Stimulated activated CD8-positive, alpha-beta memory T cell treated with anti-CD3 and anti-CD28 coated beads, Interleukin-7, amount 100 ng/mL, for 4 hours (primary cell): ENCODE results near the gene OPN5.

Experiments
- DNase-seq, 2 donors: peaks; one replicate each; pipeline ENCODE4 v3.0.0-alpha.2; 2020; ENCODE audit warnings: low read depth in 2 of 2

The OPN5 gene

DNA sequence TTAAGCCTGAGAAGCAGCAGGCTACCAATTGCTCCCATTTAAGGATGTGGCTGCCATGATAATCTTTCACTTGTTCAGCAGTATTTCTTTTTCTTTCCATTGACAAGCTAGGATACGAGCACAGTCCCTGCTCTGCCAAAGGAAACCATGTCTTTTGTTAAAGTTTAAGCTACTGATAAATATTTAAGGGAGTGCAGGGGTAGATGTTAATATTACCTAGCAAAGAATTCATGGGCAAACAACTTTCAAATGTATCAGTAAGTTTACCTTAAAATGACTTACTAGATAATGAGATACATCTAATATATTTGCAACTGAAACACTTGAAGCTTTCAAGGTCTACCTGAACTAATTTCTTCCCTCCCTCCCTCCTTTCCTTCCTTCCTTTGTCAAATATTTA lies 77.3 kb downstream of the OPN5 start:
- no peak for DNase-seq

DNA sequence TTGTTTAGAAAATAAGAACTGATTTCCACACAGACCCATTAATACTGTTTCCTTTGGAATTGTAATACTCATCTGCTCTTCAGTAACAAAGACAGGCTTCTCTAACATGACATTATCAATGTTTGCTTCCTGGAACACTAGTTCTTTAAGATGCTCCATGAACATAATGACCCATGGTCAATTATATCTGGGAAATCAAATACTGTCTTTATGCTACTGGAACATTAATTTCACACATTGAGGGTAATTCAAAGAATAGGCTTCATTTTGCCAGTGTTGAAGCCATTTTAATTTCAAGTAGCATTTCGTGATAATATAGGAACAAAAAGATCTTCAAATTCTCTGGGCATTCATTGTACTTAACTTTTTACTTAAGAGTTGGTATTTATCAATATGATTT lies 80.9 kb downstream of the OPN5 start:
- DNase-seq: no peak

DNA sequence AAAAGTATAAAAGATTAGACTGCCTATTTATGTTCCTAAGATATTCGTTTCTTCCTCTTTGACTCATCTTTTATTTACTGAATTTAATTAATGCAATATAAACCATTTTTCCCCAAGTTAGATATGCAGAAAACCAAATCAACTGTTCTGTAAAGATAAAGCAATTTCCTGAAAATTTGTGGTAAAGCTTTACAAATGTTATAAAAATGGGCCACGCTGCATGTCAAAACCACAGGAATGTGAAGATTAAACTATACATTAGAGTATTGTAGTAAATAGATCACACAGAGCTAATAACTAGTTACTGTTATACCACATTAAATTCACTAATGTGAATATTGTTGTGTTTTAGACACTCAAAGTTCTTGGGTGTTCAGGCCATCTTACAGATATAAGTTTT lies 83.4 kb downstream of the OPN5 start:
- no peak for DNase-seq

DNA sequence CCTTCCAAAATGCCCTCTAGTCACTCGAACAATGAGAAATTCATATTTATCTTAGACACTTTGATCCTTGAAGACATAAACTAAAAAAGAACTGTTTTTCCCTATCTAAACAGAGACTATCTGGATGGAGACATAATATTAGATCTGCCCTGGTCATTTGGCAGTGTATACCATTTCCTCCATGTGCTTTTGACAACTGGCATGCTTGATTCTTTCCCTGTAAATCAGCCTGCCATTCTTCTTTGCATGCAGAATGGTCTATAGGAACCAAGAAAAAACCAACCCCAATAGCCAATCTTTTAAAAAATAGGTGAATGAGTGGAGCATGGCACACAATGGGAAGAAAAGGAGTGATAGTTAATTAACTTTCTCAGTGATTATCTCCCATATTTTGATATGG lies 93.8 kb downstream of the OPN5 start:
- no peak for DNase-seq
